Activated CD8-positive, alpha-beta memory T cell treated with anti-CD3 and anti-CD28 coated beads, Interleukin-2, amount 50 U/mL, for 1 hour (primary cell): Measurements from ENCODE around the gene ZNF281.
"Not testable (repeated sequence)": the region's sequence is repeated elsewhere in the genome, so short reads cannot be mapped to it uniquely, and the experiment has no call there.

Experiments
- DNase-seq: peaks from one replicate; pipeline ENCODE4 v3.0.0-alpha.2; 2020; ENCODE audit errors: extremely low read depth

ZNF281 gene

GRCh38 chr1:200409761-200410565 lies at the start of gene ZNF281:
TSS of gene ZNF281 (minus strand) at chr1:200410036. CDS start at chr1:200409705, 331 bp downstream.
- peak; percentile 88 for DNase-seq

DNA sequence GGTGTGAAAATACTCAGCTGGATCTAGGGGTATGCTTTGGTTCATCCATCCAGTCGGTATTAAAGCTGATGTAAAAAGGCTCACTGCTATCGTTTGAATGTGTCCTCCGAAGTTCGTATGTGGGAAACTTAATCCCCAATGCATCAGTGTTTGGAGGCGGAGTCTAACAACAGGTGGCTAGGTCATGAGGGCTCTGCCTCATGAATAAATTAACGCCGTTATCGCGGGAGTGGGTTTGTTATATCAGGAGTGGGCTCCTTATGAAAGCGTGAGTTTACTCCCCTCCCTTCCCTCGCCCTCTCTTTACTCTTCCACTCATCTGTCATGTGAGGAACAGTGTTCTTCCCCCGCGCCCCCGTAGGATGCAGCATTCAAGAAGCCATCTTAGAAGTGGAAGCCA lies 48.9 kb upstream of the ZNF281 start:
- no peak for DNase-seq

- no peak for DNase-seq
These were observed 48.0 kb upstream of the ZNF281 start for GRCh38 chr1:200457810-200458209.

- DNase-seq = no peak
These were observed 44.6 kb upstream of the ZNF281 start for GRCh38 chr1:200454425-200454824.

DNA sequence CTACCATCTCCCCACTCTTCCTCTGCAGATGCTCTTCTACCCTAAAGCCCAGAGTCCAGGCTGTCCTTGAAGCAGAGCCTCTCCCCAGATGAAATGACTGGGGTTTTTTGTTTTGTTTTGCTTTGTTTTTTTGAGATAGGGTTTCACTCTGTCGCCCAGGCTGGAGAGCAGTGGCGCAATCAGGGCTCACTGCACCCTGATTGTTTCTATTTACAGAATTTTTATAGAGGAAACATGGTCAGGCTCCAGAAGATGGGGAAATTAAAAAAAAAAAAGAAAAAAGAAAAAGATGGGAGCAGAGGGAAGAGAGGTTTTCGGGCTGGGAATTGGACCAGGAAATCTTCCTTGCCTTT lies 43.7 kb upstream of the ZNF281 start:
- DNase-seq = no peak

DNA sequence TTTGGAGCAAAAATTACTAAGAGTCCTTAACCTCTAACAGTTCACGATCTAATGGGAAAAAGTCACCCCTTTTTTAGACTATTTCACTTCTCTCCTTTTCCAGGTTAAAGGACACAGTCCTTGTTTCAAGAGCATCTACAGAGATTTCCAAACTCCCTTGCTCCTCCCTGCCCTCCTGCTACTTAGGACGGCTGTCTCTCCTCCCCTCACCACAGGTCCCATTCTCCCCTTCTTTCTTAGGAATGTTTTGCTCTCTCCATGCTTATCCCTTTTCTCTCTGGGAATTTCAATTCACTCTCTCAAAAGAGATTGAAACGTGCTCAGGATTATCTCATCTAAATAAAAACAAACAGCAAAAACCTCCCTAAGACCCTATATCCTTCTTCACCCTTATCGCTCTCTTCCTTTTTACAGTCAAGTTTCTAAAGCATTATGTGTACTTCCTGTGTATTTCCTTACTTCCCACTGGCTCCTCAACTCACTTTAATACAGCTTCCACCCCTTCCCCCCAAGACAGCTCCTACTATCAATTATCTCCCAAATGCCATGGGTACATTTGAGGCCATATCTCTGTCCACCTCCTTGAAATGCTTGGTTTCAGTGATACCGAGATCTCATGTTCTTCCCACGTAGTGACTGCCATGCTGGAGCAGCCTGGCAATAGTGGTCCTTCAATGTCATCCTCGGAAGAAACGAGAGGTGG lies 43.2 kb upstream of the ZNF281 start:
- no peak for DNase-seq

- DNase-seq = no peak
These were observed 38.4 kb upstream of the ZNF281 start for GRCh38 chr1:200448034-200448762.

GRCh38 chr1:200445213-200445612 lies 35.4 kb upstream of the ZNF281 start:
- no peak for DNase-seq

DNA sequence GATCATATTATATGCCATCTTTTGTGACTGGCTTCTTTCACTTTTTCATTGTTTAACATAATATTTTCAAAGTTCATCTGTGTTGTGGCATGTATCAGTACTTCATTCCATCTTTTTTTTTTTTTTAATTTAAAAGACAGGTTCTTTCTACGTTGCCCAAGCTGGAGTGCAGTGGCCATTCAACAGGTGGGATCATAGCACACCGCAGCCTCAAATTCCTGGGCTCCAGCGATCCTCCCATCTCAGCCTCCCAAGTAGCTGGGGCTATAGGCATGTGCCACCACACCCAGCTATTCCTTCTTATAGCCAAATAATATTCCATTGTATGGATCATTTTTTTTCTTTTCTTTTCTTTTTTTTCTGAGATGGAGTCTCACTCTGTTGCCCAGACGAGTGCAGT lies 34.6 kb upstream of the ZNF281 start:
- no peak for DNase-seq

DNA sequence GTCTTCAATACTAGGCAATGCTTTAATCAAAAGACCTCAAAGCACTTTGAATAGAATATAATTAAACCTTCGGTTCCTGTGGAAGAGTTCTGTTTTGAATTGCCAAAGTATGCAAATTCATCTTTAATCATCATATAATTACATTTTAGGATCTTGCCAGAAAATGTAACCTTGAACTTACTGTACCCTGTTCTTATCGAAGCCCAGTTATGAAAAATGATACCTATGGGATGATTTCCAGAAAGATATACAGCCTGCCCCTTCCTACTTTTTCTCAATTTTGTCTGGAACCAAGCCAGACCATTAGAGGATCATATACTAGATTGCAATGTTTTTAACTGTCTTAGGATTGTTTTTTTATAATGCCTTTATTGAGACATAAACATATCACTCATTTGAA lies 34.0 kb upstream of the ZNF281 start:
- DNase-seq = no peak

DNA sequence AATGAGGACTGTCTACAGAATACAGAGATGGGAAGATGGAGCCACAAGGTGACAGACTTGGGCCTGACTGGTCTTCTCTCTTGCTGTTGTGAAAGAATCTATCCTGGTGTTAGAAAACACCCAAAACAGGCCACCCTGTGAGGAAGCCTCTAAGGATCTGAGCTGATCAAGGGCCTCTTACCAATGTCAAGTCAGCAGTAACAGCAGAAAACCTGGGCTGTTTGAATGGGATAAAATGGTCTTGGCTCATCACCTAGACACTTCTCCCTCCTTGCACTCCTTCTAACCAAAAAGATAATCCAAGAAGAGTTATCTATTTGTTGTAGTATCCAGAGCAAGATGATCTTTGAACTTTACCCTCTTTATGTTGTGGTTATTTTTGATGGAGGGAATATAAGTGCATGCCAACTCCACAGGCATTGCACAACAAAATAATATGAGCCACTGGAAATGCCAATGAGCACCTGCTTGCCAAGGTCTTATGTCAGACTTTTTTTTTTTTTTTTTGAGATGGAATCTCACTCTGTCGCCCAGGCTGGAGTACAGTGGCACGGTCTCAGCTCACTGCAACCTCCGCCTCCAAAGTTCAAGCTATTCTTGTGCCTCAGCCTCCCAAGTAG lies 32.8 kb upstream of the ZNF281 start:
- DNase-seq = no peak

DNA sequence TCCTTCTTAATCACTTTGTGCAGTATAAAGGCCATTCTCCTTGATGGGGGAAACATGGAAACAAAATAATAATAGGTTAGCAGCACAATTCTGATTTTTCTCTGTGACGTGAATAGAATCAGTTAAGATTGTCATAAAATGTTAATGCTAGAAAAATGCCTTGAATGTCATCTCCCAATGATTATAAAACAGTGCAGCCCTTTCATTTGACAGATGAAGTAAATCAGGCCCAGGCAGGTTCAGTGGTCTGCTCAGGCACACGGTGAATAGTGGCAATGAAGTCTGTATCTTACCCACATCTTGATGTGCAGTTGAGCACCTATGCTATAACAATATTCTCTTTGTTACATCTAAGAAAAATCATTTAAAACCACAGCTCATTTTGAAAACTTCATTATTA lies 32.2 kb upstream of the ZNF281 start:
- DNase-seq = no peak

DNA sequence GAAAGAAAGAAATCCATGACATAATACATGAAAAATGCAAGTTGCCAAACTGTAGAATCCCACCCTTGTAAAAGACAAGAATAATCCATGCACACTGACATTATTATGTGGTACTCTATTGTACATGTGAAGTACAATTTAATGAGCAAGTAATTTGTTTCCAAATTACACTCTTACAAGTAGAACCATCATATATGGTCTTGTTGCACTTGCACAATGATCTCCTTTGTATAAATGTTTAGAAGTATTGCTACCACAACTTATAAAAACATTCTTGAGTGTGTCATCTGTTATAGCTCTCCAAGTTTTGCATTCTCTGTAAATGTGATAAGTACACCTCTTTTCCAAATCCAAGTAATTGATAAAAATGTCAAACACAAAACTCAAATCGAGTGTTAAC lies 29.1 kb upstream of the ZNF281 start:
- no peak for DNase-seq

DNA sequence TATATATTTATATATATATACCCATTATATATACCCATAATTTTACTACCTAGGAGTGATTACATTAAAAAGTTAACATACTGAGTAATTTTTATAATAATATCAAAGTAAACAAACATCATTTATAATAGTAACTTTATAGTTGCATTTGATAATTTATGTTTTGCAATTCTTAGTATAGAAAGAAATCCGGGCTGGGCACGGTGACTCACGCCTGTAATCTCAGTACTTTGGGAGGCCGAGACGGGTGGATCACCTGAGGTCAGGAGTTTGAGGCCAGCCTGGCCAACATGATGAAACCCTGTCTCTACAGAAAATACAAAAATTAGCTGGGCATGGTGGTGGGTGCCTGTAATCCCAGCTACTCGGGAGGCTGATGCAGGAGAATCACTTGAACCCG lies 28.6 kb upstream of the ZNF281 start:
- not testable (repeated sequence) for DNase-seq

- DNase-seq = no peak
These were observed 27.8 kb upstream of the ZNF281 start for GRCh38 chr1:200437556-200438203.

DNA sequence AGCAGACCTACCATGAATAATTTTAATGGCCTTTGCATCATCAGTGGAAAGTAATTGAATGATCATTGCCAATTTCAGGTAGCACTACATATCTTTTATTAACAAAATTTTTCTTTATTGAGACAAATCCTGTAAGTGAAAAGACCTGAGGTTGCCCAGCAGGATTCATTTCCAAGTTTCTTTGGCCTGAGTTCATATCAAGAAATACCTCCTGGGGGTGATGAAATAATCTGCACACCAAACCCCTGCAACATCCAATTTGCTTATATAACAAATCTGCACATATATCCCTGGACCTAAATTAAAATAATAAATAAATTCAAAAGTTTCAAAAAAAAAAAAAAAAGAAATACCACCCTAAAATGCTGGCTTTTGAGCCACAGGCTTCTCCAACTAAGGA lies 27.3 kb upstream of the ZNF281 start:
- DNase-seq = no peak

DNA sequence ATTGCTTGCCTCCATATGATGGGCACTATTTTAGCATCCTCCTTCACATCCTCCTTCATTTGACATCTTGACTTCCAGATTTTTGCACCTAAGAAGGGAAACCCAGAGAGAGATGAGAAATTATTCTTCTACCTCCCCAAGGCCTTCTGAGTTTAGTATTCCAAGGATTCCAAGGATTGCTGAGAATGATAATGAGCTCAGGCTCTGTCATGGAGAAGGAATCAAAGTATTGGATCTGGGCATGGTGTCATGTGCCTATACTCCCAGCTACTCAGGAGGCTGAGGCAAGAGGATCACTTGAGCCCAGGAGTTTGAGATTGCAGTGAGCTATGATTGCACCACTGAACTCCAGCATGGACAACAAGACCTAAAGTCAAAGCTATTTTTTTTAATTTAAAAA lies 26.6 kb upstream of the ZNF281 start:
- no peak for DNase-seq

- no peak for DNase-seq
These were observed 25.5 kb upstream of the ZNF281 start for GRCh38 chr1:200435200-200435780.

DNA sequence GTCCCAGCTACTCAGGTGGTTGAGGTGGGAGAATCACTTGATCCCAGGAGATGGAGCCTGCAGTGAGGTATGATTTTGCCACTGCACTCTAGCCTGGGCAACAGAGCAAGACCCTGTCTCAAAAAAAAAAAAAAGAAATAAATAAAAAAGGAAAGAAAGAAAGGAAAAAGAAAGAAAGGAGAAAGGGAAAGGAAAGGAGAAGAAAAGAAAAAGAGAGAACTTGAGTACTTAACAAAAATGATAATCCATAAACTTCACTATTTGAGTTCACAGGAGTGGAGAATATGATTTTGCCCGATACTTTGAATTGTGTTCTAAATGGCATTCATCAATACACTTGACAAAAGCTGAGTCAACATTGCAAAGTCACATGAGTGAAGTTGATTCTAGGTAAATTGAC lies 23.8 kb upstream of the ZNF281 start:
- DNase-seq = no peak

- DNase-seq = no peak
These were observed 22.8 kb upstream of the ZNF281 start for GRCh38 chr1:200432586-200432985.

DNA sequence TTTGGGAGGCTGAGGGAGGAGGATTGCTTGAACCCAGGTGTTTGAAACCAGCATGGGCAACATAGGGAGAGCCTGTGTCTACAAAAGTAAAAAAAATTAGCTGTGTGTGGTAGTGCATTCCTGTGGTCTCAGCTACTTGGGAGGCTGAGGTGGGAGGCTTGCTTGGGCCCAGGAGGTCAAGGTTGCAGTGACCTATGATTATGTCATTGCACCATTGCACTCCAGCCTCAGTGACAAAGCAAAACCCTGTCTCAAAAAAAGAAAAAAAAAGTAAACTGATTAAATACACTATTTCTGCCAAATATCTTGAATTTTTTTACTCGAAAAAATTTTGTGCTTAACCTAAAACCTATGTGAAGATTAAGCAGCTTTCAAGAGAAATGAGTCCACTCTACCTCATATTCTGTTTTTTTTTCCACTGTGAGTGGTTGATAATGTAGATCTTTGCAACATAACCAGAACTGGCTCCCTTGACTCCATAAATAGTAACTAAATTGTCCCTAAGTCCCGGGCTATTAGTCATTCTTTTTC lies 19.4 kb upstream of the ZNF281 start:
- DNase-seq = no peak
